ENCODE data around the gene SCGB1A1. TPM values are rescaled to one million over a fixed set of nuclear protein-coding genes. Genes with fewer than 3 reads are reported as not detected.
A peak's percentile ranks its signal among the peaks of the same experiment; 100 is the strongest.

SCGB1A1 gene
- total and polyA plus RNA-seq, 7 donors = 11.4 TPM; not detected in 6

DNA sequence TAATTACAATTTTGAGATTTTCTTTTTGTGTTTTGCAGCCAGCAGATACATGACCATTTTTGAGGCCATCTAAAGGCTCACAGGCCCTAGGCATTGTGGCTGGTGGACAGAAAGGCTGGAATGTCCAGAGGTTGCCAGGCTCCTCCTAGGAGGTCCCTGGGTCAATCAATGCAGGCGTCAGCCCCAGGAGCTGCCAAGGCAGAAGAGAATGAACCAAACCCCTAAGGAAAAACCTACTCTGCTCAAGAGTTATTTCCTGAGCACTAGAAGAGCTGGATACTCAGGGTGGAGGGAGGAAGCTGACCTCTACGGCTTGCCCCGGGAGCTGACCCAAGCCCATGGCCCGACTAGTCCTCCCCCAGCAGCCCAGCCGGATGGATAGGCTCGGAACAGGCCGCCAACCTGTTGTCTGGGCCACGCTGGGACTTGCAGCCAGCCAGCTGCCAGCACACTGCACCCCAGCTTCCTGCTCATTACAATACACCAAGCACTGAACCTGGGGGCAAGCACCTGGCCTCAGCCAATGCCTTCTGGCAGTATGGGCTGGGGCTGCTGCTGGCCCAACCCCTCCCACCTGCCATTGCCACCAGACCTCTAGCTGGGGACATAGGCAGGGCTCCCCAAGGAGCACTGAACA lies 5.7 kb upstream of the SCGB1A1 start:
- no peak for DNase-seq
- Histone ChIP-seq H3K27me3 (no peaks in the 10 kb centered on the region), H3K27ac (no peak overlapping the region), H3K9me3 (no peaks in the 10 kb centered on the region), H3K4me3 (no peak overlapping the region), H3K36me3 (no peaks in the 10 kb centered on the region), H3K4me1 (peaks cover 0 to 7% (median 5%) of the 10 kb centered on the region in 4 donors)
- intact Hi-C loops (cut with DNase I) = no loop called here
- no peak for TF ChIP-seq POLR2AphosphoS5 (IDR thresholded peaks at IDR 0.05)
- TF ChIP-seq, protein P1, sequence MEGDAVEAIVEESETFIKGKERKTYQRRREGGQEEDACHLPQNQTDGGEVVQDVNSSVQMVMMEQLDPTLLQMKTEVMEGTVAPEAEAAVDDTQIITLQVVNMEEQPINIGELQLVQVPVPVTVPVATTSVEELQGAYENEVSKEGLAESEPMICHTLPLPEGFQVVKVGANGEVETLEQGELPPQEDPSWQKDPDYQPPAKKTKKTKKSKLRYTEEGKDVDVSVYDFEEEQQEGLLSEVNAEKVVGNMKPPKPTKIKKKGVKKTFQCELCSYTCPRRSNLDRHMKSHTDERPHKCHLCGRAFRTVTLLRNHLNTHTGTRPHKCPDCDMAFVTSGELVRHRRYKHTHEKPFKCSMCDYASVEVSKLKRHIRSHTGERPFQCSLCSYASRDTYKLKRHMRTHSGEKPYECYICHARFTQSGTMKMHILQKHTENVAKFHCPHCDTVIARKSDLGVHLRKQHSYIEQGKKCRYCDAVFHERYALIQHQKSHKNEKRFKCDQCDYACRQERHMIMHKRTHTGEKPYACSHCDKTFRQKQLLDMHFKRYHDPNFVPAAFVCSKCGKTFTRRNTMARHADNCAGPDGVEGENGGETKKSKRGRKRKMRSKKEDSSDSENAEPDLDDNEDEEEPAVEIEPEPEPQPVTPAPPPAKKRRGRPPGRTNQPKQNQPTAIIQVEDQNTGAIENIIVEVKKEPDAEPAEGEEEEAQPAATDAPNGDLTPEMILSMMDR (IDR thresholded peaks at IDR 0.05) = no peak
- TF ChIP-seq EP300 (IDR thresholded peaks at IDR 0.05) = no peak
- TF ChIP-seq POLR2A (IDR thresholded peaks at IDR 0.05) = no peak
- WGBS, 2 donors = 81 to 89% methylated on average over 8 of the region's 8 CpGs

DNA sequence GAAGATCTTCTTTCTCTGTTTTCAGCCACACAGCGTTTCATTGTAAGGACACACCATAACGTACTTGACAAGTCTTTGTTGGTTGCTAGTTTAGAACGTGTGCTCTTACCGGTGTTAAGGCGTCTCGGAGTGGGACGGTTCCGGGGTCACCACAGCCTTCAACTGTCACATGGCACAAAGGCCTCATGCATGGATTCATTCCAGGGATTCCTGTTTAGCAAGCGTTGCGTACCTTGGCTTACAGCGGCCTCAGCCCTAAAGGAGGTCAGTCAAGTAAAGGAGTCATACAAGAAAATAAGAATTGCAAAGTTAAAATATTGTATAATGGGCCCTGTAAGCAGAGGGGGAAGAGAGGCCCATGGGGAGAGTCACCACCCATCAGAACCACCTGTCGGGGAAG lies 2.2 kb upstream of the SCGB1A1 start:
- Histone ChIP-seq H3K36me3 (no peaks in the 10 kb centered on the region), H3K4me1 (peaks cover 0 to 40% (median 36%) of the 10 kb centered on the region in 4 donors), H3K27ac (no peak overlapping the region), H3K9me3 (no peaks in the 10 kb centered on the region), H3K4me3 (no peak overlapping the region), H3K27me3 (no peaks in the 10 kb centered on the region)
- DNase-seq = no peak
- no peak for TF ChIP-seq POLR2A (IDR thresholded peaks at IDR 0.05)
- 93 to 94% methylated on average over 12 of the region's 12 CpGs for WGBS, 2 donors
- intact Hi-C loops (cut with DNase I) = no loop called here

DNA sequence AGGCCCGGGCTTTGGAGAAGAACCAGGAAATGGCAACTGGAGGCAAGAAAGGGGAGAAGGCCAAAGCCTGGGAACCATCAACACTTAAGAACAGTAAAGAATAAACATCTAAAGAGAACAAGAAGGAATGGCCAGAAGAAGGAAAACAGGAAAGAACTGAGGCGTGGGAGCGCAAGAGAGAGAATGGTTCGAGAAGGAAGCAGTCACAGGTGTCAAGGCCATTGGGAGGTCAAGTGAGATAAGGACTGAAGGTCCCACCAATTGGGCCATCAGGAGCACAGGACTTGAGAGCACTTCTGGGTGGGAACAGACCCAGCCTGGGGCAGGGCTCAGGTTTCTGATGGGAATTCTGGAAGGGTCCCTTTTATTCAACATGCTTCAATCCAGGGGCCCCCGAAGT lies 697 bp upstream of the SCGB1A1 start:
- no peak for DNase-seq
- Histone ChIP-seq H3K27me3 (no peaks in the 10 kb centered on the region), H3K9me3 (no peaks in the 10 kb centered on the region), H3K4me1 (peaks cover 0 to 53% (median 45%) of the 10 kb centered on the region in 4 donors), H3K27ac (peak overlapping the region in 3 of 4 donors; percentile 78 to 81 (median 81)), H3K36me3 (no peaks in the 10 kb centered on the region), H3K4me3 (no peak overlapping the region)
- peak in 1 of 4 donors; percentile 24 for TF ChIP-seq POLR2AphosphoS5 (IDR thresholded peaks at IDR 0.05)
- no peak for TF ChIP-seq POLR2A (IDR thresholded peaks at IDR 0.05)
- TF ChIP-seq, protein P1 (IDR thresholded peaks at IDR 0.05) = no peak
- no peak for TF ChIP-seq EP300 (IDR thresholded peaks at IDR 0.05)
- 88 to 90% methylated on average over 5 of the region's 5 CpGs for WGBS, 2 donors
- intact Hi-C loops (cut with DNase I) = loop anchor here (2.0 kb wide), 1 partner anchor 15 kb away; no protein-coding TSS in a partner anchor

DNA sequence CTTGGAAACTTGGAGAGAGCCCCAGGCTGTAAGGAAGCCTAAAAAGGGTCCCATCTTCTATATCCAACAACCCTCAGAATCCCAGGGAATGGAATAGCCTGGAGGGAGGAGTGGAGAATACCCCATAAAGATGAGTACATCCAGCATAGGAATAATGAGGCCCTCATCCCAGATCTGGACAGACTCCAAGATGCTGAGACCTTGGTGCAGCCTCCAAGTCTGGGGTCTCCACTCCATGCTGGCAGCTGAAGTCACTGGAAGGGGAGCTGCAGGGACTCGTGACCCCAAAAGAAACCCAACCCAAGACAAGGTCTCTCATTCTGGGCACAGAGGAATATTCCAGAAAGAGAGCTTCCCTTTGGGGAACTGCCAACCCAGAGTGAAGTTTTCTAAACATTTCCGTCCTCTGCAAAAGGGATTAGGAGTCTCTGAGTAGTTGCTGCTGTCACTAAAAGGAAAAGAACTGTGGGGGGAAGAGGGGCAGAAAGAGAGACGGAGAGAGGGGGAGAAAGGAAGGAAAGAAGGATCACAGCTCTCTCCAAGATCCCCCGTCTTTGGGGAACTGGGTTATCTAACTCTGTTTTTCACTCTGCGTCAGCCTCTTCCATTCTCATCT lies 589 bp downstream of the SCGB1A1 start:
- no peak for DNase-seq
- no peaks in the 10 kb centered on the region for H3K36me3 ChIP-seq
- peaks cover 0 to 65% (median 50%) of the 10 kb centered on the region in 4 donors for H3K4me1 ChIP-seq
- no peaks in the 10 kb centered on the region for H3K27me3 ChIP-seq
- peak overlapping the region; percentile 63 to 81 (median 80) for H3K27ac ChIP-seq
- TF ChIP-seq, protein P1 (IDR thresholded peaks at IDR 0.05) = no peak
- TF ChIP-seq POLR2A (IDR thresholded peaks at IDR 0.05) (no peak), POLR2AphosphoS5 (IDR thresholded peaks at IDR 0.05) (no peak), EP300 (IDR thresholded peaks at IDR 0.05) (no peak)
- 59 to 65% methylated on average over 5 of the region's 5 CpGs for WGBS, 2 donors
- H3K4me3 ChIP-seq = no peak overlapping the region
- H3K9me3 ChIP-seq = no peaks in the 10 kb centered on the region
- intact Hi-C loops (cut with DNase I) = loop anchor here (2.0 kb wide), 1 partner anchor 17 kb away; no protein-coding TSS in a partner anchor

DNA sequence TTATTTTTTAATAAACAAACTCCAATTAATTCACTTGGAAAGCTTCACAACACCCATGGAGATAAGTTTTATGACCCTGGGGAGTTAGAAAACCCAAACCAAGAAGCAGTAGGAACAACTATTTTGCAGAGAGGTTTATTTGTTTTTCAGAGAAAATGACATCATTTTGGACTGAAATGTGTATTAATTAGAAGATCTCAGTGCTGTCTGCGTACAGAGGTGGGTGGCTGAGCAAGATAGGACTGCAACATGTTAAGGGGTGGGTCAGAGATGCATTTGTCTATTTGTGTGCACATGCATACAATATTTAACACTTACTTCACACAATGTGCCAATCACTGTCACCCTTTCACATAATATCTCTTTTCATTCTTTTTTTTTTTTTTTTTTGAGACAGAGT lies 1.1 kb downstream of the SCGB1A1 start:
- no peak for DNase-seq
- whole genome bisulfite sequencing, 2 donors = 64 to 73% methylated on average over 1 of the region's 1 CpG
- intact Hi-C loops (cut with DNase I) = loop anchor here (2.0 to 5.0 kb wide), 3 partner anchors 17 to 142 kb away; no protein-coding TSS in a partner anchor
- Histone ChIP-seq H3K27me3 (no peaks in the 10 kb centered on the region), H3K9me3 (no peaks in the 10 kb centered on the region), H3K27ac (peak overlapping the region; percentile 63 to 81 (median 80)), H3K4me3 (no peak overlapping the region), H3K36me3 (no peaks in the 10 kb centered on the region), H3K4me1 (peaks cover 0 to 71% (median 56%) of the 10 kb centered on the region in 4 donors)
- TF ChIP-seq POLR2AphosphoS5 (IDR thresholded peaks at IDR 0.05) (no peak), EP300 (IDR thresholded peaks at IDR 0.05) (no peak)

Measured in sigmoid colon (tissue), 7 donors.